H7 (cell line): ENCODE measurements around the gene AFMID. TPM values are rescaled to one million over a fixed set of nuclear protein-coding genes. Genes with fewer than 3 reads are reported as not detected.
A peak's percentile ranks its signal among the peaks of the same experiment; 100 is the strongest.

Source experiments
- DNase-seq: peaks from one replicate; pipeline ENCODE4 v3.0.0; 2012
- H3K27me3 ChIP-seq: 2 replicates; pipeline ENCODE4 v1.6.0; 2011; ENCODE audit warnings: mild to moderate bottlenecking, low read length; ENCODE audit not compliant: control insufficient read depth, insufficient read depth
- H3K36me3 ChIP-seq: replicated peaks from 2 replicates; pipeline ENCODE4 v1.5.1; 2011; ENCODE audit warnings: low read length; ENCODE audit not compliant: control insufficient read depth, insufficient read depth
- H3K4me3 ChIP-seq: 2 replicates; pipeline ENCODE4 v1.5.1; 2011; ENCODE audit warnings: low read depth, mild to moderate bottlenecking, control low read depth, low read length, moderate library complexity; ENCODE audit not compliant: insufficient read depth
- total RNA-seq: library from RNA; depleted of rRNA; stranded (reverse); fragments of >200 nt; shearing (Covaris generic); gene quantifications from 2 replicates; pipeline ENCODE4 v1.2.3, GENCODE V29; 2014

Gene AFMID
- total RNA-seq, 1 experiment from 2014 or later, result 36.4 TPM

- no peak for DNase-seq
- Histone ChIP-seq H3K27me3 (no peaks in the 10 kb centered on the region; the same call in 1 of the 2 replicates), H3K4me3 (no peak overlapping the region), H3K36me3 (no peaks in the 10 kb centered on the region)
These were observed 40.7 kb upstream of the AFMID start for GRCh38 chr17:78146471-78146869.

DNA sequence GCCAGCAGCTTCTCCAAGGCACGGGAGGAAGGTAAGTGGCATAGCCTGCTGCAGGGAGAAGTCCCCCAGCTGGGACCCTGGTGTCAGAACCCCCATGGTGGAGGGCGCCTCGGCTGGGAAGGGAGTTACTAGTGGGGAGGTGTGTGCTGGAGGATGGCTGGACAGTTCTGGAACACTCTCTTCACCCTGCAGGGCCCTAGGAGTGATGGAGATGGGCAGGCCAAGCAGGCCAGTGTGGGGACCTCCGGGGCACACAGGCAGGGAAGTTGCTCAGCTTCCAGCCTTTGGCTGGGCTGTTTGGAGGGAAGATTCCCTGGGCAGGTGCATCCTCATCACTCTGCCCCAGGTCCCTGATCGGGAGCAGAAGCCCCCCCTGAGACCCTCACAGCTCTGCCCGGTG is 40.3 kb upstream of the AFMID start:
- no peak overlapping the region for H3K4me3 ChIP-seq
- DNase-seq, result peak; percentile 31
- no peaks in the 10 kb centered on the region for H3K27me3 ChIP-seq
- no peaks in the 10 kb centered on the region for H3K36me3 ChIP-seq

- DNase-seq, result peak; percentile 33
- Histone ChIP-seq H3K4me3 (no peak overlapping the region), H3K36me3 (no peaks in the 10 kb centered on the region), H3K27me3 (no peaks in the 10 kb centered on the region)
These were observed 39.7 kb upstream of the AFMID start for GRCh38 chr17:78147315-78147998.

GRCh38 chr17:78148286-78149016 is 38.7 kb upstream of the AFMID start:
- peak; percentile 41 for DNase-seq
- H3K36me3 ChIP-seq, result no peaks in the 10 kb centered on the region
- no peaks in the 10 kb centered on the region for H3K27me3 ChIP-seq
- no peak overlapping the region for H3K4me3 ChIP-seq

DNA sequence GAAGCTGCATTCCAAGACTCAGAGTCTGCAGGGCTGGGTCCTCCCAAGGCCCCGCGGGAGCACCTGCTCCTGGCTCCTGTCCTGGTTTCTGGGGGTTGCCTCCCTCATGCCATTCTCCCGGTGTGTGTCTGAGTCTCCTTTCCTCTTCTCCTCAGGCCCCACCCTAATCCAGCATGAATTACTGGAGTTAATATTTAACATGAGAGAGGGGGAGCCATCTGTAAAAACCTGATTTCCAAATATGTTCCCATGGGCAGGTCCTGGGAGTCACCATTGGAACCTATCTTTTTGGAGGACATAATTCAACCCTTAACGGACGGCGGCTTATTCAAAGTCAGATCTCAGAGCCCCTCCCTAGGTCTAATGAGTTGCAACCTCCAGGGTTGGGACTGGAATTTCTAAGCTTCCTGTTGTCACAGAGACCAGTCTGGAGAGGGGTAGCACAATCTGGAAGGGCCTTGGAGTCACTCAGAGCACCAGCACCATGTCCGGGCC is 35.6 kb upstream of the AFMID start:
- Histone ChIP-seq H3K36me3 (no peaks in the 10 kb centered on the region), H3K27me3 (no peaks in the 10 kb centered on the region), H3K4me3 (no peak overlapping the region)
- DNase-seq, result peak; percentile 55

DNA sequence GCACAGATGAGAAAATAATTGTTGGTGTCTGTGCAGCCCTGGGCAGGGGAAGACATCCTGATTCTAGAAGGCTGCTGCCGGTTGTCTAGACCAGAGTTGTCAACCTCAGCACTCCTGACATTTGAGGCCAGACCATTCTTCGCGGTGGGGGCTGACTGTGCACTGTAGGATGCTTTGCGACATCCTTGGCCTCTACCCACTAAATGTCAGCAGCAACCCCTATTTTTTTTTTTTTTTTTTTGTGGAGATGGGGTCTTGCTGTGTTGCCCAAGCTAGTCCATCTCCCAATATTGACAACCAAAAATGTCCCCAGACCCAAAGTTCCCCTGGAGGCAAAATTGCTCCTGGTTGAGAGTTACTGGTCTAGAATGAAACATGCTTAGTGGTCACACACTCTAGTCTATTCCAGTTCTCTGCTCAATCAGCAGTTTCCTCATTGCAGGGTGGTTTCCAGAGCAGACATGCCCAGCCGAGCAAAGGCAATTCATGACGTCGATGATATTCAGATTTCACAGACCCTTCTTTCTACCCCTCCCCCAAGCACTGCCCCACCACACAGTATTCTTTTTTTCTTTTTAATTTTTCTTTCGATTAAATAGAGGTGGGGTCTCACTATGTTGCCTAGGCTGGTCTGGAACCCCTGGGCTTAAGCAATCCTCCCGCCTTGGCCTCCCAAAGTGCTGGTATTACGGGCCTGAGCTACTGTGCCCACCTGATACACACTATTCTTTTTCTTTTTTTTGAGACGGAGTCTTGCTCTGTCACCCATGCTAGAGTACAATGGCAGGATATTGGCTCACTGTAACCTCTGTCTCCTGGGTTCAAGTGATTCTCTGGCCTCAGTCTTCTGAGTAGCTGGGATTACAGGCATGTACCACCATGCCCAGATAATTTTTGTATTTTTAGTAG is 32.0 kb upstream of the AFMID start:
- no peak for DNase-seq
- Histone ChIP-seq H3K27me3 (no peaks in the 10 kb centered on the region), H3K4me3 (no peak overlapping the region), H3K36me3 (no peaks in the 10 kb centered on the region)

GRCh38 chr17:78159575-78160158 is 27.5 kb upstream of the AFMID start:
- H3K27me3 ChIP-seq, result no peaks in the 10 kb centered on the region
- DNase-seq, result no peak
- H3K4me3 ChIP-seq, result no peak overlapping the region
- H3K36me3 ChIP-seq, result no peaks in the 10 kb centered on the region

DNA sequence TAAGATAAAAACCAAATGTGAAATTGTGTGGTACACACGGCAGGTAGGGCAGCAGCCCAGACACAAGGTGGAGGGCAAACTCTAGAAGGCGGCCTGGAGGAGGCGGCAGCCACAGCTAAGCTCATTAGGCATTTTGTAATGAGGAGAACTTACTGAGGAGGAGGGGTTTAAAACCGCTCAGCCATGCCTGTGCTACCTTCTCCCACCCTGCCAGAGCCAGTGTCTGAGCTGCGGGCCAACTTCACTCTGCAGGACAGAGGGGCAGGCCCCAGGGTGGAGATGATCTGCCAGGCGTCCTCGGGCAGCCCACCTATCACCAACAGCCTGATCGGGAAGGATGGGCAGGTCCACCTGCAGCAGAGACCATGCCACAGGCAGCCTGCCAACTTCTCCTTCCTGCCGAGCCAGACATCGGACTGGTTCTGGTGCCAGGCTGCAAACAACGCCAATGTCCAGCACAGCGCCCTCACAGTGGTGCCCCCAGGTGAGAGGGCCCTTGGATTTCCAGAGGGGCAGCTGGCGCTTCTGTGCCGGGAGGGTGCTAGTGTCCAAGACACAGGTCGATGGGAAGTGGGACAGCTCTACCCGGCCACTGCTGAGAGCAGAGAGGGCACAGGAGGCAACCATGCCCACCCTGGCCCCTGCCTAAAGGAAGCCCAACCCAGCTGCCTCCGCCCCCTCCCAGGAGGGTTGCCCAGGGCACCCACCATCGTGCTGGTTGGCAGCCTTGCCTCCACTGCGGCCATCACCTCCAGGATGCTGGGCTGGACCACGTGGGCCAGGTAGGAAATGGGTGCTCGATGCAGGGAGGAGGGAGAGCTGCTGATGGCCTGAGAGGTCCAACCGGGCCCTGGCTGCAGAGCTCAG is 23.0 kb upstream of the AFMID start:
- no peaks in the 10 kb centered on the region for H3K27me3 ChIP-seq
- no peak overlapping the region for H3K4me3 ChIP-seq
- H3K36me3 ChIP-seq, result no peaks in the 10 kb centered on the region
- DNase-seq, result no peak

GRCh38 chr17:78164748-78165607 is 22.2 kb upstream of the AFMID start:
- no peaks in the 10 kb centered on the region for H3K36me3 ChIP-seq
- no peaks in the 10 kb centered on the region for H3K27me3 ChIP-seq
- no peak overlapping the region for H3K4me3 ChIP-seq
- DNase-seq, result no peak

DNA sequence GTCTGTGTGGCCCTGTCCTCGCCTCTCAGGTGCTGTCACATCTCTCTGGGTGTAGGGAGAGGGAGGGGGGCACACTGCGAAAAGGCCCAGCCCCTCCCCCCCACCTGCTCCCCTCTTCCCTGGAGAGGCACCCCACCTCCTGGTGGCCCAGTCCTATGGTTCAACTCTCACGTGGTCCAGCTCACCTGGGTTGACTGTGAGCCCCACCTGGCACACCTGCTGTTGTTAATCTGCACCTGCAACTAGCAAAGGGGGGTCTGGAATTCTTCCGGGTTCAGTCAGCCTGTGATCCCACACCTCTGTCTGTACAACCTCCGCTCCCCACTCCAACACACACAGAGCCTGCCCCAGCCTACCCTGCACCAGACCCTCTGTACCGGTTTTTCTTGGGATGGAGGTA is 20.7 kb upstream of the AFMID start:
- no peak overlapping the region for H3K4me3 ChIP-seq
- H3K27me3 ChIP-seq, result no peaks in the 10 kb centered on the region
- no peaks in the 10 kb centered on the region for H3K36me3 ChIP-seq
- peak; percentile 67 for DNase-seq

DNA sequence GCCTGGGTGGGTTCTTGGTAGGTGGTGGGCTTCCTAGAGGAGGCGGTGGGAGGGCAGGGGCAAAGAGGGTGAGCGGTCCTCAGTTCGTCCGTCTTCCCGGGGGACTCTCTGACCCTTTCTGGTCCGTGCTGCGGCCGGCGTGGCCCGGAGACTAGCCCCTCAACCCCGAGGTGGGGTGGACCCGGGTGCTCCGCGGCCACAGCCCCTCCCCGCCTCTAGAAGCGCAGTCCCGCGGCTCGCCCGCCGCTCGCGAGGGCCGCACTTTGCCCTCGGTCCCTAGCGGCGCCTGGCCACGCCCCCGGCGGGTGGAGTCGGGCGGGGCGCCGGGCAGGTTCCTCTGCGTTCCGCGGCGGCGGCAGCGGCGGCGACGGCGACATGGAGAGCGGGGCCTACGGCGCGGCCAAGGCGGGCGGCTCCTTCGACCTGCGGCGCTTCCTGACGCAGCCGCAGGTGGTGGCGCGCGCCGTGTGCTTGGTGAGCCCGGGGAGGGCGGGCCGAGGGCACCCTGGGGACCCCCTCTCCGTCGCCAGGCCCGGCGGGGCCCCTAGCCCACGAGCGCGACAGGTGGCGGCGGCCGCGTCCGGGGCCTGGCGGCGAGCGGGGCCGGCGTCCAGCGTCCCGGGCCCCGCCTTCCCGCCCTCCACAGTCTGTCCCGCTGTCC is 18.8 kb upstream of the AFMID start, which contains the start of gene SYNGR2:
Gene SYNGR2 (plus strand): TSS at position 340 of the 661 bp plus-strand sequence. CDS start 36 bp downstream, at position 376.
- peak; percentile 99 for DNase-seq
- Histone ChIP-seq H3K27me3 (no peaks in the 10 kb centered on the region), H3K36me3 (peaks cover 1% of the 10 kb centered on the region; the same call in 1 of the 2 replicates), H3K4me3 (peak within 1 kb of the TSS; percentile 59)
